ENCODE data around the gene BIRC5. TPM values are rescaled to one million over a fixed set of nuclear protein-coding genes. Genes with fewer than 3 reads are reported as not detected.

The BIRC5 gene
- polyA plus RNA-seq, 1 experiment = 30.7 TPM

DNA sequence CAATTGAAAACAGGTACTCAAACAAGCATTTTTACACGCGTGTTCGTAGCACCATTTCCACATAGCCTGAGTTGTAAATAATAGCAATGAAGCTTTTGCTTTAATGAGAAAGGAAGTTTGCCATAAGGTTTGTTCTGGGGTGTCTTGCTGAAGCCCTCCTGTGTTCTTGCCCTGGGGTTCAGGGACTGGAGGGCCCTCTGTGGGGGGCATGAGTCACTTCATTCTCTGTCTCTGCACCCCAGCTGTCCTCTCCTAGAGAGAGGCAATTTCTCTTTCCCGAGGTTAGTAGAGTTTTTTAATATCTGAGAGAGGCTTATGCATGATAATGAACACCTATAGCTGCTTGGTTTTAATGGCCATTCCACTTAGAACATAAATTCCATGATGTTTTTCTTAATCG is 17.3 kb upstream of the BIRC5 start:
- peaks cover 2% of the 10 kb centered on the region; the same call in 1 of the 2 replicates for H3K36me3 ChIP-seq (ENCODE audit: control insufficient read depth, insufficient read depth, low read length)
- TF ChIP-seq, protein P1, sequence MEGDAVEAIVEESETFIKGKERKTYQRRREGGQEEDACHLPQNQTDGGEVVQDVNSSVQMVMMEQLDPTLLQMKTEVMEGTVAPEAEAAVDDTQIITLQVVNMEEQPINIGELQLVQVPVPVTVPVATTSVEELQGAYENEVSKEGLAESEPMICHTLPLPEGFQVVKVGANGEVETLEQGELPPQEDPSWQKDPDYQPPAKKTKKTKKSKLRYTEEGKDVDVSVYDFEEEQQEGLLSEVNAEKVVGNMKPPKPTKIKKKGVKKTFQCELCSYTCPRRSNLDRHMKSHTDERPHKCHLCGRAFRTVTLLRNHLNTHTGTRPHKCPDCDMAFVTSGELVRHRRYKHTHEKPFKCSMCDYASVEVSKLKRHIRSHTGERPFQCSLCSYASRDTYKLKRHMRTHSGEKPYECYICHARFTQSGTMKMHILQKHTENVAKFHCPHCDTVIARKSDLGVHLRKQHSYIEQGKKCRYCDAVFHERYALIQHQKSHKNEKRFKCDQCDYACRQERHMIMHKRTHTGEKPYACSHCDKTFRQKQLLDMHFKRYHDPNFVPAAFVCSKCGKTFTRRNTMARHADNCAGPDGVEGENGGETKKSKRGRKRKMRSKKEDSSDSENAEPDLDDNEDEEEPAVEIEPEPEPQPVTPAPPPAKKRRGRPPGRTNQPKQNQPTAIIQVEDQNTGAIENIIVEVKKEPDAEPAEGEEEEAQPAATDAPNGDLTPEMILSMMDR (IDR thresholded peaks at IDR 0.05; ENCODE audit: insufficient read depth, low read depth, low read length) = no peak
- DNase-seq (ENCODE audit: low read depth) = no peak
- no peak overlapping the region for H3K4me3 ChIP-seq (ENCODE audit: low read depth, low read length)
- CTCF ChIA-PET = no interaction called here
- H3K27me3 ChIP-seq (ENCODE audit: control insufficient read depth, insufficient read depth, low read length) = no peaks in the 10 kb centered on the region
- POLR2A ChIA-PET = no interaction called here

DNA sequence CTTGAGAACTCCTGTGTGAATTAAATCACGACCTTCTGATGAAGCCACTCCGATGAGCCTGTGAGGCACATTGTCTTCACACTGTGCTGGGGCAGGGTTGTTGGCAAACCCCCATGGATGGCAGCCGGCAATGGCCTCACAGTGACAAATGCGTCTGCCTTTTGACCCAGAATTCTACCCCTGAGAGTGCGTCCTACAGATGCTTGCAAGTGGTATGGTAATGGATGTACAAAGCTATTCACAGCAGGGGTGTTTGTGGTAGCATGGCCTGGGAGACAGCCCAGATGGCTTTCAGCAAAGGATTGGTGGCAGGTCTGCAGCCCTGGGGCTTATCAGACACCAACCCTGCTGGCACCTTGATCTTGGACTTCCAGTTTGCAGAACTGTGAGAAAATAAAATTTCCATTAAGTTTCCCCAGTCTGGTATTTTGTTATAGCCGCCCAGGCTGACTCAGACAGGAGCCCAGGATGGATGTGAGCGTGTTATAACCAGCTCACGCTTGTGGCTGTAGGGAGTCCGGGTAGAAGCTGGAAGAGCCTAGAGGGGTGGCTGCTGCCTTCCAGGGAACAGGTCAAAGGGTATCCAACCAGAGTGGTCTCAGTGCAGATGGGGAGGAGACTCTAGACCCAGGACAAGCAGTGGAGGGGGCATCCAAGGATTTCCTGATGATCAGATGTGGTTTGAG is 16.8 kb upstream of the BIRC5 start:
- Histone ChIP-seq H3K4me3 (ENCODE audit: low read depth, low read length) (no peak overlapping the region), H3K36me3 (ENCODE audit: control insufficient read depth, insufficient read depth, low read length) (peaks cover 2% of the 10 kb centered on the region; the same call in 1 of the 2 replicates), H3K27me3 (ENCODE audit: control insufficient read depth, insufficient read depth, low read length) (no peaks in the 10 kb centered on the region)
- ChIA-PET CTCF (interaction anchor here (0.6 to 1.5 kb wide), 2 partner anchors 11 to 408 kb away, joined by 3 to 5 read pairs; partner anchors contain the start of gene TK1), POLR2A (no interaction called here)
- TF ChIP-seq, protein P1 (IDR thresholded peaks at IDR 0.05; ENCODE audit: insufficient read depth, low read depth, low read length) = no peak
- no peak for DNase-seq (ENCODE audit: low read depth)

GRCh38 chr17:78200451-78200850 is 13.6 kb upstream of the BIRC5 start:
- Histone ChIP-seq H3K27me3 (ENCODE audit: control insufficient read depth, insufficient read depth, low read length) (no peaks in the 10 kb centered on the region), H3K36me3 (ENCODE audit: control insufficient read depth, insufficient read depth, low read length) (no peaks in the 10 kb centered on the region; the same call in 1 of the 2 replicates), H3K4me3 (ENCODE audit: low read depth, low read length) (no peak overlapping the region)
- DNase-seq (ENCODE audit: low read depth) = no peak
- TF ChIP-seq, protein P1 (IDR thresholded peaks at IDR 0.05; ENCODE audit: insufficient read depth, low read depth, low read length) = no peak
- ChIA-PET POLR2A (no interaction called here), CTCF (interaction anchor here (1.1 kb wide), 1 partner anchor 15 kb away, joined by 3 read pairs; no protein-coding TSS in a partner anchor)

DNA sequence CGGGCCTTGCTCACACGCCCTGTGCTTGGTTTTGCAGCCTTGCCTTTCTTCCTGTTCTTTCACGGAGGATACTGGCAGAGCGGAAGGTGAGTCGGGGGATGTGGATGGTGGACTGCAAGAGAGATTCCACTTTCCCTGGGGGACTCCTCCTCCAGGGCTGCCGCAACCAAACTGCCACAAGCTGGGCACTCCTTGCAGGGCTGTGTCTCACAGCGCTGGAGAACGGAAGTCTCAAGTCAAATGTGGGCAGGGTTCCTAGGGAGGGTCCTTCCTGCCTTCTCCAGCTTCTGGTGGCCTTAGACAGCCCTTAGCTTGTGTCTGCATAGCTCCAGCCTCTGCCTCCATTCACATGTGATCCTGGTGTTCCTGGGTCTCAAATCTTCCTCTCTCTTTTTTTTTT is 11.4 kb upstream of the BIRC5 start:
- CTCF ChIA-PET = interaction anchor here (0.6 to 0.8 kb wide), 4 partner anchors 15 to 500 kb away, joined by 3 to 4 read pairs (median 3); partner anchors contain the start of gene AFMID

More for the DNA sequence above, 11.4 kb upstream of the BIRC5 start:
- TF ChIP-seq, protein P1 (IDR thresholded peaks at IDR 0.05; ENCODE audit: insufficient read depth, low read depth, low read length) = no peak
- no peaks in the 10 kb centered on the region; the same call in 1 of the 2 replicates for H3K36me3 ChIP-seq (ENCODE audit: control insufficient read depth, insufficient read depth, low read length)
- DNase-seq (ENCODE audit: low read depth) = no peak
- no peaks in the 10 kb centered on the region for H3K27me3 ChIP-seq (ENCODE audit: control insufficient read depth, insufficient read depth, low read length)
- H3K4me3 ChIP-seq (ENCODE audit: low read depth, low read length) = no peak overlapping the region
- POLR2A ChIA-PET = no interaction called here

All from BJ (cell line).